Neural progenitor cell (in vitro differentiated cells): Measurements from ENCODE around the gene POTEH. TPM values are rescaled to one million over a fixed set of nuclear protein-coding genes. Genes with fewer than 3 reads are reported as not detected.
"Not testable (repeated sequence)": the region's sequence is repeated elsewhere in the genome, so short reads cannot be mapped to it uniquely, and the experiment has no call there.

Source experiments
- DNase-seq: peaks from one replicate; pipeline ENCODE4 v3.0.0-alpha.2; 2016; ENCODE audit warnings: low spot score
- H2AFZ ChIP-seq: fragments of 200-600 bp; sonication (generic); replicated peaks from 2 replicates; pipeline ENCODE4 v1.6.1; 2016; ENCODE audit warnings: antibody characterized with exemption
- H3F3A ChIP-seq: fragments of 200-600 bp; sonication (generic); 2 replicates; pipeline ENCODE4 v1.6.1; 2016; ENCODE audit warnings: antibody characterized with exemption, low read depth
- H3K27ac ChIP-seq: fragments of 200-600 bp; sonication (generic); 2 replicates; pipeline ENCODE4 v1.5.1; 2016; ENCODE audit warnings: mild to moderate bottlenecking
- H3K27me3 ChIP-seq: fragments of 200-600 bp; sonication (generic); 2 replicates; pipeline ENCODE4 v1.6.1; 2016; ENCODE audit warnings: mild to moderate bottlenecking, moderate library complexity
- H3K36me3 ChIP-seq: fragments of 200-600 bp; sonication (generic); 2 replicates; pipeline ENCODE4 v1.5.1; 2016
- H3K4me1 ChIP-seq: fragments of 200-600 bp; sonication (generic); 2 replicates; pipeline ENCODE4 v1.6.1; 2016; ENCODE audit warnings: mixed run types
- H3K4me2 ChIP-seq: fragments of 200-600 bp; sonication (generic); 2 replicates; pipeline ENCODE4 v1.6.1; 2016
- H3K4me3 ChIP-seq: fragments of 200-600 bp; sonication (generic); 2 replicates; pipeline ENCODE4 v1.5.1; 2016
- H3K79me2 ChIP-seq: fragments of 200-600 bp; sonication (generic); 2 replicates; pipeline ENCODE4 v1.6.1; 2016; ENCODE audit warnings: low read depth
- H3K9ac ChIP-seq: fragments of 200-600 bp; sonication (generic); 2 replicates; pipeline ENCODE4 v1.6.1; 2016
- H3K9me3 ChIP-seq: fragments of 200-600 bp; sonication (generic); 2 replicates; pipeline ENCODE4 v1.5.1; 2016; ENCODE audit warnings: low read depth
- H4K20me1 ChIP-seq: fragments of 200-600 bp; sonication (generic); 2 replicates; pipeline ENCODE4 v1.6.1; 2016; ENCODE audit warnings: low read depth
- H3K27ac Mint-ChIP-seq: 3 replicates; pipeline ENCODE4 v1.8.0; 2021; ENCODE audit warnings: mixed read lengths
- H3K27me3 Mint-ChIP-seq: 2 replicates; pipeline ENCODE4 v1.8.0; 2022; ENCODE audit warnings: low read depth, mild to moderate bottlenecking, inconsistent platforms, moderate library complexity, mixed read lengths; ENCODE audit not compliant: insufficient read depth
- H3K36me3 Mint-ChIP-seq: 3 replicates; pipeline ENCODE4 v1.8.0; 2021; ENCODE audit warnings: mixed read lengths
- H3K4me1 Mint-ChIP-seq: 3 replicates; pipeline ENCODE4 v1.8.0; 2021; ENCODE audit warnings: mixed read lengths
- H3K4me3 Mint-ChIP-seq: 3 replicates; pipeline ENCODE4 v1.8.0; 2021; ENCODE audit warnings: mild to moderate bottlenecking, moderate library complexity, mixed read lengths
- H3K9me3 Mint-ChIP-seq: 3 replicates; pipeline ENCODE4 v1.8.0; 2020; ENCODE audit warnings: mixed read lengths
- total RNA-seq: library from RNA; depleted of rRNA; stranded (reverse); fragments of >200 nt; gene quantifications from 2 replicates; pipeline ENCODE4 v1.2.3, GENCODE V29; 2015; ENCODE audit warnings: low replicate concordance

The POTEH gene
- total RNA-seq, 1 donor from 2014 or later = not detected

- not testable (repeated sequence) for H4K20me1 ChIP-seq, H3K4me1 Mint-ChIP-seq, H3K4me3 ChIP-seq, H3K27ac Mint-ChIP-seq, H3K36me3 Mint-ChIP-seq, H3K36me3 ChIP-seq, H2AFZ ChIP-seq, H3K27ac ChIP-seq, H3K79me2 ChIP-seq, H3K9me3 Mint-ChIP-seq, H3K27me3 ChIP-seq, H3F3A ChIP-seq, H3K4me1 ChIP-seq, H3K4me3 Mint-ChIP-seq, H3K9ac ChIP-seq, H3K27me3 Mint-ChIP-seq, H3K9me3 ChIP-seq, H3K4me2 ChIP-seq
- DNase-seq = peak; percentile 2
Observed at GRCh38 chr22:15689012-15689748, 646 bp upstream of the POTEH start.

- not testable (repeated sequence) for H3K4me1 ChIP-seq, H3K4me1 Mint-ChIP-seq, H3K27me3 ChIP-seq, DNase-seq, H3F3A ChIP-seq, H3K9me3 ChIP-seq, H3K4me3 Mint-ChIP-seq, H3K27me3 Mint-ChIP-seq, H4K20me1 ChIP-seq, H3K9me3 Mint-ChIP-seq, H3K36me3 Mint-ChIP-seq, H3K27ac ChIP-seq, H3K27ac Mint-ChIP-seq, H3K79me2 ChIP-seq, H2AFZ ChIP-seq, H3K36me3 ChIP-seq, H3K4me3 ChIP-seq, H3K4me2 ChIP-seq, H3K9ac ChIP-seq
Observed at GRCh38 chr22:15713600-15713999, 23.8 kb downstream of the POTEH start.

DNA sequence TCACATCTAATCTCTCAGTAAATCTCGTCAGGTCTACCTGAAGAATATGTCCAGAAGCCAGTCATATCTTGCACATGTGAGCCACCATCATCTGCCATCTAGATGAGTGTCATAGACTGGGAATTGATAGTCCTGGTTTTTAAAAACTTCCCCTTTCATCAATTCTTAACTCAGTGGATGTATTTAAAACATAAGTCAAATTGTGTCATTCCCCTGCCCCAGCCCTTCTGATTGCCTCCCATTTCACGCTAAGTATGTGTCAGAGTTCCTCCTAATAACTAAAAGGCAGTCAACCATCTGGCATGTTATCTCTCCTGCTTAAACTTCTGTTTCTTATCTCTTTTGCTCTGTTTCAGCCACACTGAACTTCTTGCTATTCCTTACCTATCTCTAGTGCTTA lies 24.3 kb downstream of the POTEH start:
- not testable (repeated sequence) for H3K27ac Mint-ChIP-seq, H4K20me1 ChIP-seq, H3K36me3 Mint-ChIP-seq, H2AFZ ChIP-seq, H3K27me3 ChIP-seq, H3K36me3 ChIP-seq, H3K9me3 Mint-ChIP-seq, H3F3A ChIP-seq, H3K79me2 ChIP-seq, DNase-seq, H3K27me3 Mint-ChIP-seq, H3K9ac ChIP-seq, H3K9me3 ChIP-seq, H3K4me1 ChIP-seq, H3K27ac ChIP-seq, H3K4me1 Mint-ChIP-seq, H3K4me3 ChIP-seq, H3K4me3 Mint-ChIP-seq, H3K4me2 ChIP-seq

GRCh38 chr22:15721884-15722283 lies 32.1 kb downstream of the POTEH start:
- not testable (repeated sequence) for H3K27ac ChIP-seq, H3K36me3 ChIP-seq, H3K36me3 Mint-ChIP-seq, H3K4me1 Mint-ChIP-seq, H3K4me3 ChIP-seq, H3K4me1 ChIP-seq, H3K4me2 ChIP-seq, H3K27me3 Mint-ChIP-seq, H2AFZ ChIP-seq, H4K20me1 ChIP-seq, DNase-seq, H3K27me3 ChIP-seq, H3K4me3 Mint-ChIP-seq, H3K27ac Mint-ChIP-seq, H3K9ac ChIP-seq, H3K79me2 ChIP-seq, H3K9me3 ChIP-seq, H3K9me3 Mint-ChIP-seq, H3F3A ChIP-seq

DNA sequence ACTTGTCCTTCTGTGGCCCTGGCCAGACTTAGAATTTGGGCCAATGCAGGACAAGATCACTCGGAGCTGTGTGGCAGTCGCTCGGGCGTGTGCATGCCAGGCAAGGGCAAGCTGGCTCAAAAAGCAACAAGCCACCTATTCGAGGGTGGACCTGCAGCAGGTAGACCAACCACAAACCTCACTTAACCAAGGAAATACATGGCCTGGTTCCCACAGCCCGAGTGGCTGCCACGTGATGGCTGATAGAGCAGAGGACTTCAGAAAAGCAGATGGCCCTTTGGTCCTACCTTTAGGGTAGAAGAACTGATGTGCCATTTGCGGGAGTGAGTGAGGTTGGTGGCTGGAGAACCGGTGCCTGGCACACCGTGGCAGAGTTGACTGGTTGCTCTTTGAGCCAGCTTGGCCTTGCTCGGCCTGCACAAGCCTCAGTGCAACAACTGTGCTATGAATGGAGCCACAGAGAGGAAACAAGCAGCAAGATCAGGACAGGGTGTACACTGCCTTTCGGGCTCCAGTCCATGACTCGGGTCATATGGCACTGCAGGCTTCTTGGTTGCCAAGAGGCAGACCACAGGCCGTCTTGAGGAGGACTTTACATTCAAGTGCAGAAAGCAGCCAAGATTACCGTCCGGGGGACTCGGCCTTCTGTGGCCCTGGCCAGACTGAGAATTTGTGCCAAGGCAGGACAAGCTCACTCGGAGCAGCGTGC lies 39.5 kb downstream of the POTEH start:
- not testable (repeated sequence) for H3K9me3 ChIP-seq, H3K27me3 ChIP-seq, H4K20me1 ChIP-seq, H3K4me1 ChIP-seq, H3K4me1 Mint-ChIP-seq, H3K79me2 ChIP-seq, H3F3A ChIP-seq, H3K27ac Mint-ChIP-seq, H3K4me3 Mint-ChIP-seq, DNase-seq, H3K36me3 ChIP-seq, H2AFZ ChIP-seq, H3K27ac ChIP-seq, H3K36me3 Mint-ChIP-seq, H3K27me3 Mint-ChIP-seq, H3K4me3 ChIP-seq, H3K9ac ChIP-seq, H3K4me2 ChIP-seq, H3K9me3 Mint-ChIP-seq

- H3K4me2 ChIP-seq, H3K4me3 Mint-ChIP-seq, H3K4me1 Mint-ChIP-seq: not testable (repeated sequence)
Observed at GRCh38 chr22:15731023-15731422, 41.2 kb downstream of the POTEH start.

DNA sequence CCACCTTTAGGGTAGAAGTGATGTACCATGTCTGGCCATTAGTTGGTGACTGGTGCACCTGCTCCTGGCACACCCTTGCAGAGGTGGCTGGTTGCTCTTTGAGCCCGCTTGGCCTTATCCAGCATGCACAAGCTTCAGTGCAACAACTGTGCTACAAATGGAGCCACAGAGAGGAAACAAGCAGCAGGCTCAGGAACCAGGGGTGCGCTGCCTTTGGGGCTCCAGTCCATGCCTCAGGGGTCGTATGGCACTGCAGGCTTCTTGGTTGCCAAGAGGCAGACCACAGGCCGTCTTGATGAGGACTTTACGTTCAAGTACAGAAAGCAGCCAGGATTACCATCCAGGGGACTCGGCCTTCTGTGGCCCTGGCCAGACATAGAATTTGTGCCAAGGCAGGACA lies 44.6 kb downstream of the POTEH start:
- not testable (repeated sequence) for H4K20me1 ChIP-seq, H3K9ac ChIP-seq, H3K9me3 Mint-ChIP-seq, H3K27ac ChIP-seq, H3K4me2 ChIP-seq, H3K4me1 ChIP-seq, H3K27me3 Mint-ChIP-seq, H3K4me3 Mint-ChIP-seq, H3K4me1 Mint-ChIP-seq, H3K79me2 ChIP-seq, H3K9me3 ChIP-seq, H3F3A ChIP-seq, H3K27me3 ChIP-seq, DNase-seq, H3K4me3 ChIP-seq, H2AFZ ChIP-seq, H3K36me3 Mint-ChIP-seq, H3K27ac Mint-ChIP-seq, H3K36me3 ChIP-seq

More at GRCh38 chr22:15731023-15731422, 41.2 kb downstream of the POTEH start:
- H3K79me2 ChIP-seq, H3K36me3 Mint-ChIP-seq, H3F3A ChIP-seq, H3K27me3 Mint-ChIP-seq, H3K9me3 ChIP-seq, H4K20me1 ChIP-seq, H3K36me3 ChIP-seq, H2AFZ ChIP-seq, H3K27ac Mint-ChIP-seq, H3K4me3 ChIP-seq, DNase-seq, H3K27ac ChIP-seq, H3K9me3 Mint-ChIP-seq, H3K9ac ChIP-seq, H3K4me1 ChIP-seq, H3K27me3 ChIP-seq: not testable (repeated sequence)

- not testable (repeated sequence) for H3K27ac ChIP-seq, H3F3A ChIP-seq, H2AFZ ChIP-seq, DNase-seq, H3K4me3 Mint-ChIP-seq, H4K20me1 ChIP-seq, H3K9ac ChIP-seq, H3K9me3 ChIP-seq, H3K27ac Mint-ChIP-seq, H3K9me3 Mint-ChIP-seq, H3K4me3 ChIP-seq, H3K4me1 ChIP-seq, H3K36me3 ChIP-seq, H3K36me3 Mint-ChIP-seq, H3K4me2 ChIP-seq, H3K4me1 Mint-ChIP-seq, H3K79me2 ChIP-seq, H3K27me3 Mint-ChIP-seq, H3K27me3 ChIP-seq
Observed at GRCh38 chr22:15738157-15738908, 48.5 kb downstream of the POTEH start.
